Mucosa of descending colon (tissue), 3 donors: Measurements from ENCODE around the gene LRG1. TPM values are rescaled to one million over a fixed set of nuclear protein-coding genes. Genes with fewer than 3 reads are reported as not detected.
"Not testable (repeated sequence)": the region's sequence is repeated elsewhere in the genome, so short reads cannot be mapped to it uniquely, and the experiment has no call there.

Source experiments
- ATAC-seq: fragments of 200-7000 bp; cut with Tn5 transposase; one replicate; pipeline ENCODE4 v1.9.1; 2020; ENCODE audit warnings: mild to moderate bottlenecking, moderate library complexity
- DNase-seq, 3 donors: peaks; one replicate each; pipeline ENCODE4 v3.0.0-alpha.2; 2020
- H3K36me3 ChIP-seq: fragments of 200-600 bp; one replicate; pipeline ENCODE4 v1.8.0; 2021; ENCODE audit warnings: low read depth, mild to moderate bottlenecking
- H3K4me1 ChIP-seq: fragments of 200-600 bp; one replicate; pipeline ENCODE4 v1.8.0; 2021; ENCODE audit warnings: low read depth, mild to moderate bottlenecking
- H3K4me3 ChIP-seq: fragments of 200-600 bp; one replicate; pipeline ENCODE4 v1.8.0; 2021; ENCODE audit warnings: mild to moderate bottlenecking
- H3K9me3 ChIP-seq: fragments of 200-600 bp; one replicate; pipeline ENCODE4 v1.8.0; 2021; ENCODE audit warnings: mild to moderate bottlenecking
- CTCF ChIP-seq: fragments of 200-600 bp; IDR thresholded peaks from one replicate; pipeline ENCODE4 v1.8.0; 2022; ENCODE audit warnings: antibody characterized with exemption, mild to moderate bottlenecking
- intact Hi-C, 2 donors: fragments of 100-400 bp; cut with DNase I in 1 of 2; cut with micrococcal nuclease in 1 of 2; formaldehyde crosslinking; loops; one replicate each; pipeline versions ENCODE4 v1.11.0 to v1.11.1; 2022; cut with DNase I, micrococcal nuclease
- total RNA-seq, 3 donors: library from RNA; stranded (reverse); fragmentation: NEBNext Ultra II Directional in 2 of 3; extraction: Animal tissue kit (Norgen Biotek cat#: 25700) in 2 of 3; gene quantifications; one replicate each; pipeline versions ENCODE4 v1.2.1 to v1.2.4, GENCODE V29; 2021 to 2023
- donor health status: DM: no; HTN: no; CAD: no; lungs with moderate emphysema.
- donor health status: DM: no; HTN: no; CAD: no.
- donor health status: DM: no; HTN: yes; CAD: no.

LRG1 gene
- total RNA-seq, 3 donors from 2014 or later = 7.9 to 25.0 (median 22.8) TPM

GRCh38 chr19:4528843-4529242, 11.0 kb downstream of the LRG1 start:
- no peak for ATAC-seq
- TF ChIP-seq CTCF = no peak
- no peak for DNase-seq
- Histone ChIP-seq H3K36me3 (no peaks in the 10 kb centered on the region), H3K4me1 (no peaks in the 10 kb centered on the region), H3K9me3 (no peaks in the 10 kb centered on the region), H3K4me3 (no peak overlapping the region)
- intact Hi-C loops = no loop called here

GRCh38 chr19:4527377-4527776, 12.5 kb downstream of the LRG1 start:
- DNase-seq, intact Hi-C loops: not testable (repeated sequence)

GRCh38 chr19:4525563-4526002, 14.3 kb downstream of the LRG1 start:
- DNase-seq (no peak), ATAC-seq (no peak)
- Histone ChIP-seq H3K9me3 (no peaks in the 10 kb centered on the region), H3K36me3 (no peaks in the 10 kb centered on the region), H3K4me1 (no peaks in the 10 kb centered on the region), H3K4me3 (no peak overlapping the region)
- TF ChIP-seq CTCF = no peak
- intact Hi-C loops = no loop called here

More at GRCh38 chr19:4527377-4527776, 12.5 kb downstream of the LRG1 start:
- ATAC-seq, H3K9me3 ChIP-seq, H3K4me1 ChIP-seq, H3K4me3 ChIP-seq, H3K36me3 ChIP-seq: not testable (repeated sequence)

- no peaks in the 10 kb centered on the region for H3K9me3 ChIP-seq
- no peak overlapping the region for H3K4me3 ChIP-seq
- no peaks in the 10 kb centered on the region for H3K4me1 ChIP-seq
- intact Hi-C loops = no loop called here
- DNase-seq (peak in 2 of 3 donors; percentile 72 to 77), ATAC-seq (peak; percentile 81)
- no peaks in the 10 kb centered on the region for H3K36me3 ChIP-seq
- TF ChIP-seq CTCF = peak; percentile 42
Observed at GRCh38 chr19:4524808-4525562, 14.9 kb downstream of the LRG1 start.

- peak; percentile 59 for TF ChIP-seq CTCF
Observed at GRCh38 chr19:4523306-4524110, 16.3 kb downstream of the LRG1 start.

More at GRCh38 chr19:4523306-4524110, 16.3 kb downstream of the LRG1 start:
- Histone ChIP-seq H3K4me3 (no peak overlapping the region), H3K4me1 (no peaks in the 10 kb centered on the region), H3K9me3 (no peaks in the 10 kb centered on the region), H3K36me3 (no peaks in the 10 kb centered on the region)
- DNase-seq (peak in 2 of 3 donors; percentile 64 to 69), ATAC-seq (peak; percentile 68)
- intact Hi-C loops = no loop called here
